Thyroid gland (tissue), 4 donors: ENCODE results near the gene C1orf185. TPM values are rescaled to one million over a fixed set of nuclear protein-coding genes. Genes with fewer than 3 reads are reported as not detected.

ENCODE experiments used
- DNase-seq, 2 donors: peaks; one replicate each; pipeline ENCODE4 v3.0.0-alpha.2; 2019
- H3K27ac ChIP-seq, 3 donors: fragments of 200-600 bp; sonication (generic); 1 replicate in 2 of 3; 2 replicates in 1 of 3; pipeline ENCODE4 v1.5.1; 2016 to 2019; ENCODE audit warnings: mild to moderate bottlenecking in 1 of 3, moderate library complexity in 1 of 3
- H3K27me3 ChIP-seq: fragments of 200-600 bp; sonication (generic); one replicate; pipeline ENCODE4 v1.5.1; 2019
- H3K36me3 ChIP-seq, 2 donors: fragments of 200-600 bp; sonication (generic); one replicate each; pipeline ENCODE4 v1.5.1; 2016 to 2019
- H3K4me1 ChIP-seq, 2 donors: fragments of 200-600 bp; sonication (generic); one replicate each; pipeline ENCODE4 v1.5.1; 2017 to 2019
- H3K4me3 ChIP-seq, 3 donors: fragments of 200-600 bp; sonication (generic); replicated peaks in 1 of 3; 1 replicate in 2 of 3; 2 replicates in 1 of 3; pipeline ENCODE4 v1.5.1; 2016; ENCODE audit warnings: mild to moderate bottlenecking in 1 of 3
- H3K9me3 ChIP-seq: fragments of 200-600 bp; sonication (generic); one replicate; pipeline ENCODE4 v1.5.1; 2017
- CTCF ChIP-seq, 6 experiments: fragments of 200-600 bp in 3 of 6; fragments of 450-650 bp in 3 of 6; sonication (generic) in 3 of 6; IDR thresholded peaks; one replicate each; pipeline ENCODE4 v1.5.1; 2016 to 2019; ENCODE audit warnings: antibody characterized with exemption in 6 of 6, mild to moderate bottlenecking in 2 of 6, inconsistent platforms in 1 of 6, moderate library complexity in 1 of 6
- POLR2A ChIP-seq, 2 donors: fragments of 450-650 bp; IDR thresholded peaks; one replicate each; pipeline ENCODE4 v1.6.1; 2017; ENCODE audit warnings: antibody characterized with exemption in 2 of 2, mild to moderate bottlenecking in 2 of 2, moderate library complexity in 1 of 2
- WGBS, 2 donors: methylation state at CpG; one replicate each; pipeline ENCODE4 v1.1.5; 2017; 5-methylcytosine and 5-hydroxymethylcytosine counted together
- intact Hi-C: fragments of 100-400 bp; cut with DNase I; formaldehyde crosslinking; loops from one replicate; pipeline ENCODE4 v1.15.1; 2023
- total RNA-seq, 4 donors: library from RNA; depleted of rRNA; stranded (reverse); fragments of >200 nt; gene quantifications; one replicate each; pipeline ENCODE4 v1.2.3, GENCODE V29; 2016

C1orf185 gene
- total RNA-seq, 4 donors from 2014 or later = not detected

- Histone ChIP-seq H3K27ac (no peak overlapping the region), H3K36me3 (no peaks in the 10 kb centered on the region), H3K4me1 (no peaks in the 10 kb centered on the region), H3K27me3 (no peaks in the 10 kb centered on the region), H3K4me3 (no peak overlapping the region), H3K9me3 (no peaks in the 10 kb centered on the region)
- TF ChIP-seq CTCF (IDR thresholded peaks at IDR 0.05) = no peak
- no peak for TF ChIP-seq POLR2A (IDR thresholded peaks at IDR 0.05)
- 87% methylated on average over 3 of the region's 3 CpGs for WGBS, 2 donors
- DNase-seq = no peak
- intact Hi-C loops = no loop called here
Measured at GRCh38 chr1:51086496-51087271, 15.3 kb upstream of the C1orf185 start.

GRCh38 chr1:51088474-51088873 is 13.6 kb upstream of the C1orf185 start:
- 37 to 39% methylated on average over 1 of the region's 1 CpG for WGBS, 2 donors
- intact Hi-C loops = no loop called here
- H3K9me3 ChIP-seq = no peaks in the 10 kb centered on the region
- no peak for DNase-seq
- H3K36me3 ChIP-seq = no peaks in the 10 kb centered on the region
- H3K27me3 ChIP-seq = no peaks in the 10 kb centered on the region
- H3K4me1 ChIP-seq = no peaks in the 10 kb centered on the region
- no peak overlapping the region for H3K4me3 ChIP-seq
- TF ChIP-seq CTCF (IDR thresholded peaks at IDR 0.05) (peak in 1 of 6 experiments; percentile 5), POLR2A (IDR thresholded peaks at IDR 0.05) (no peak)
- H3K27ac ChIP-seq = no peak overlapping the region

- Histone ChIP-seq H3K4me3 (no peak overlapping the region), H3K27ac (no peak overlapping the region), H3K4me1 (no peaks in the 10 kb centered on the region), H3K9me3 (no peaks in the 10 kb centered on the region), H3K36me3 (no peaks in the 10 kb centered on the region), H3K27me3 (no peaks in the 10 kb centered on the region)
- no peak for DNase-seq
- intact Hi-C loops = no loop called here
- no peak for TF ChIP-seq POLR2A (IDR thresholded peaks at IDR 0.05)
- TF ChIP-seq CTCF (IDR thresholded peaks at IDR 0.05) = no peak
- WGBS, 2 donors = 77 to 80% methylated on average over 1 of the region's 1 CpG
Measured at GRCh38 chr1:51093581-51093980, 8.4 kb upstream of the C1orf185 start.

- TF ChIP-seq CTCF (IDR thresholded peaks at IDR 0.05) (no peak), POLR2A (IDR thresholded peaks at IDR 0.05) (no peak)
- Histone ChIP-seq H3K4me1 (no peaks in the 10 kb centered on the region), H3K36me3 (no peaks in the 10 kb centered on the region), H3K4me3 (no peak overlapping the region), H3K9me3 (no peaks in the 10 kb centered on the region), H3K27me3 (no peaks in the 10 kb centered on the region), H3K27ac (no peak overlapping the region)
- DNase-seq = no peak
- 94 to 100% methylated on average over 1 of the region's 1 CpG for WGBS, 2 donors
- intact Hi-C loops = no loop called here
Measured at GRCh38 chr1:51097171-51097570, 4.9 kb upstream of the C1orf185 start.

- no peaks in the 10 kb centered on the region for H3K9me3 ChIP-seq
- no peaks in the 10 kb centered on the region for H3K36me3 ChIP-seq
- TF ChIP-seq POLR2A (IDR thresholded peaks at IDR 0.05) = no peak
- no peak for TF ChIP-seq CTCF (IDR thresholded peaks at IDR 0.05)
- H3K27me3 ChIP-seq = no peaks in the 10 kb centered on the region
- intact Hi-C loops = no loop called here
- H3K4me3 ChIP-seq = no peak overlapping the region
- no peaks in the 10 kb centered on the region for H3K4me1 ChIP-seq
- H3K27ac ChIP-seq = no peak overlapping the region
- no peak for DNase-seq
- WGBS, 2 donors = 77 to 80% methylated on average over 3 of the region's 3 CpGs
Measured at GRCh38 chr1:51100264-51100880, 1.7 kb upstream of the C1orf185 start.
